HG02610 (cell line): ENCODE measurements around the gene ZNF609.

ENCODE experiments used
- ATAC-seq: cut with Tn5 transposase; IDR thresholded peaks from one replicate; pipeline ENCODE4 v1.9.1; 2021; ENCODE audit warnings: mild to moderate bottlenecking, moderate library complexity; ENCODE audit not compliant: unreplicated experiment

Gene ZNF609

DNA sequence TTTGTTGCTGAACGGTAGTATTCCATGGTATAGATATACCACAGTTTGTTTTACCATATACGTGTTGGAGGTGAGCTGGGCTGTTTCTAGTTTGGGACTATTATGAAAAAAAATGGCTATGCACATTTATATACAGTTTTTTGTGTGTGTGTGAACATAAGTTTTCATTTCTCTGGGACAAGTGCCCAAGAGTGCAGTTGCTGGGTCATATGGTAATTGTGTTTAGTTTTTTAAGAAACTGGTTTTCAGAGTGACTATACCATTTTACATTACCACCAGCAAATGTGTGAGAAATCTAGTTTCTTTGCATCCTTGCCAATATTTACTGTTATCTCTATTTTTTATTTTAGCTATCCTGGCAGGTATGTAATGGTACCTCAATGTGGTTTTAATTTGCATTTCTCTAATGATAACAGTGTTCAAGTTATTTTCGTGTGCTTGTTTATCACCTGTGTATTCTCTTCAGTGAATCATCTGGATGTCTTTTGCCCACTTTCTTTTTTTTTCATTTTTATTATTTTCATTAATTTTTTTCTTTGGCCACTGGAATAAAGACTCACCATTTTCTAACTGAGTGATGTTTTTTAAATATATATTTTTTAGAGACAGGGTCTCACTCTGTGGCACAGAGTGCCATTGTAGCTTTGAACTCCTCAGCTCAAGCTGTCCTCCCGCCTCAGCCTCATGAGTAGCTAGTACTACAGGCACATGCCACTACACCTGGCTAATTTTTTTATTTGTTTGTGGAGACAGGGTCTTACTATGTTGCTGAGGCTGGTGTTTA lies 75.3 kb downstream of the ZNF609 start:
- no peak for ATAC-seq

DNA sequence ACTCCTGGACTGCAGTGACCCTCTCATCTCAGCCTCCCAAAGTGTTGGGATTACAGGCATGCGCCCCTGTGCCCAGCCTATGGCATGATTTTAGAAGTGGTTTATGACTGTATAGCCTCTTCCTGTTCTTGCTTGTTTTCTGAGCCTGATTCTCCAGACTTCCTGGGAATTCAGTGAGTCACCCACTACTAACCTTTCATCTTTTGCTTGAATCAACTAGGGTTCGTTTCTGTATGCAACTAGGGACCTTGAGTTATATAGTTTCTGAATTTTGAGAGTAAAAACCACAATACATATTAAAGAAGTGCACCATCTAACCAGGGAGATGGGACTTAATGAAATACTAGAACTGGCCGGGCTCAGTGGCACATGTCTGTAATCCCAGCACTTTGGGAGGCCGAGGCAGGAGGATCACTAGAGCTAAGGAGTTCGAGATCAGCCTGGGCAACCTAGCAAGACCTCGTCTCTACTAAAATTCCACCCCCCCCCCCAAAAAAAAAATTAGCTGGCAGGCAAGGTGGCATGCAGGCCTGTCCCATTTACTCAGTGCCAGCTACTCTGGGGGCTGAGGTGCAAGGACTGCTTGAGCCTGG lies 76.0 kb downstream of the ZNF609 start:
- no peak for ATAC-seq

DNA sequence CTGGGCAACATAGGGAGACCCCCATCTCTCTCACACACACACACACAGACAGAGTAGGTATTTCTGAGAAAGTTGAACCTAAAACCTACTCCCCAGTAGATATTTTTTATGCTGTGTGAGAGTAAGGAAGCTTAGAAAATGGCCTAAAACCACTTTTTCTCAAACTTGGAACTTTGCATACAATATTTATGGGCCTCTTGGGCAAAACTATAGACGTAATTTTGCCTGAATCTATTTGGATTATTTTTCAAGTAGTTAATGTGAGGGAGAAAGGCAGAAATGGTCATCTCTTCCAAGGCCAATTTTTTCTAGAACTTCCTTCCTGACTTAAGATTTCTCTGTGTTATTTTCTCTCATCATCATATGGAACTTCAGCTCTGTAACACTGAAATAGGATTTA lies 81.7 kb downstream of the ZNF609 start:
- no peak for ATAC-seq

DNA sequence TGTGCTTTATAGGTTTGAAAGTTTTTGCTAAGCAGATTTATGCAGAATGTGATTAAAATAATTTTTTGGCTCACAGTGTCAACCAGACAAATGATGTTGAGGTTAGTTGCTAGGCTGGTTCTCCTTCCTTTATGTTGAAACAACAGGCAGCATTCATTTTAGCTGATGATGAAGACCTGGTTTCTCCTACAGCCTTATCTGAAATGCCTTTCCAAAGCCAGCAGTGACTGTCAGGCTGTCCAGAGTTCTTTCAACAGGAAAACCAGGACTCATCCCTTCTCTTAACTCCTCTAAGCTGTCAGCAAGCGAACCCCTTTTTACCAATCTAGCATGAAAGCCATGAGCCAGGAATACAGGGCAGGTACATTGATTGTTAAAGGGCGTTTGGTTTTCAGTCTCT lies 84.1 kb downstream of the ZNF609 start:
- ATAC-seq, result no peak

GRCh38 chr15:64547275-64547674 lies 86.9 kb downstream of the ZNF609 start:
- no peak for ATAC-seq

DNA sequence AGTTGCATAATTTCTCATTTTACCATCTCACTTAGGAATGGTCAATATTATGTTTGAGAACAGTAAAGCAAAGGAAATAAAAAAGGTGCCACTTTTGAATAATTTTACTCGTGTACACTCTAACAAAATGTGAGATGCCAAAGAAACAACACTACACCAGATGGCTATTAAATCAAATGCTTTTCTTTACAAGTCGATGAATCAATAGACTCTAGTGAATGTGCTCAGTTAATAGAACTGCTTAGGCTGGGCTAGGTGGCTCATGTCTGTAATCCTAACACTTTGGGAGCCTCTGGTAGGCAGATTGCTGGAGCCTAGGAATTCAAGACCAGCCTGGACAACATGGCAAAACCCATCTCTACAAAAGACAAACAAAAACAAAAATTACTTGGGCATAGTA lies 87.9 kb downstream of the ZNF609 start:
- no peak for ATAC-seq

- no peak for ATAC-seq
These were observed 89.5 kb downstream of the ZNF609 start for GRCh38 chr15:64549860-64550259.

- no peak for ATAC-seq
These were observed 92.0 kb downstream of the ZNF609 start for GRCh38 chr15:64552281-64552948.

DNA sequence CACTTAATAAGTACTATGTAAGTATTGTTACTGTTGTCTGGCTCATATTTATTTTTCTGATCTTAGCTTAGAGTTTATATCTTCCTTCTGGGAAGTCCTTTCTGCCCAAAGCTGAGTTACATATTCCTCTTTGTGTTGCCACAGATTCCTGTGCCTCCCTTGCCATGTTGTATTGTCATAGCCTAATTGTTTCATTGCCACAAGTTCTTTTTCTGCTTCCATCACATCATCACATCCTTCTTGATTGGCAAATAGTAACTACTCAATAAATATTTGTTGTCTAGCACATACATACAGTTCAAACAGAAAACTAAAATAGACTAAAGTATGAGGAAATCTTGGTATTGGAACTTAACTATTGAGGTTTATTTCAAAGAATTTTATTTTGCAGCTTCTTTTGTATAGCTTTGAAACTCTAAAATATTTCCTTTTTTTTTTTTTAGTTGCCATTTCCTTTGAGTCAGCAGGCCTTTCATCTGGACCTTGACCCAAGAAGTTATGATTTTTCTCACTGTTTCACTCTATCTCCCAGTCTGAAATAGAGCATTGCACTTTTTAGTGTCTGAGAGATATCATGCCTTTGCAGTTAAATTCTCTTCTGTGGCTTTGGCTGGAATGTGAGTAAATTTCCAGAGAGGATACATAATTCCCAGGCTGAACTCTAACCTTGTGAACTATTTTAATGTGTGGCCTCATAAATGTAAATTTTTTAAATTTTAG lies 98.2 kb downstream of the ZNF609 start:
- no peak for ATAC-seq

DNA sequence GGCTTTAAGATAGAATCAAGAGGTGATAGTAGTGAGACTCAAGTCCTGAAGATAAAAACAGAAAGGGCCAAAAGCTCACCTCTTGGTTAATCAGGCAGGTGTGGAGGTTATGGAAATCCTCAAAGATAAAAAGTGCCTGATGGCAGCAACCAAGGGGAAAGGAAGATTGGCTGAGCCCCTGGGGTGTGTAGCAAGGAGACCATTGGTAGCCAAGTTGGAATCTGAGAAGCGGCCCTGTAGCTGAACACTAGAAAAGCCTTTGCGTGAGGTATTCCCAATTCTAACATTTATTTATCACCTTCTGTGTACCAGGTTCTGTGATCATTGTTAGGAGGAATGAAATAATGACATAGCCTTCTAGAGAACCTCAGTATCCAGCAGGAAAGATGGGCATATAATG lies 98.9 kb downstream of the ZNF609 start:
- no peak for ATAC-seq

DNA sequence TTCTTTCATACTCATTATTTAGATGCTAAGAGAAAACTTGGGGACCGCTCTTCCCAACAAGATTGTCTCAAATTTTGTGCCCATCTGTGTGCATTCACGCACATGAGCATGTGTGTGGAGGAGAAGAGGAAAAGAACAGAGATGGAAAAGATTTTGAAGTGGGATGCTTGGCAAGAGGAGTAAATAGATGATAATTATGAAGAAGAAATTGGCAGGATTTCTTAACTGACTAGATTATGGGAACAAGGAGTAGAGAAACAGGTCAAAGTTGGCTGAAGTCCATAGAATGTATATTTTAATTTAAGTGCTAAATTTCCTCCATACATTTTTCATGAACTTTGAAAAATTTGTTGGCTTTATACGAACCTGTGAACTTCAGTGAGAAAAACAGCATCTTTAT lies 100.1 kb downstream of the ZNF609 start:
- no peak for ATAC-seq

DNA sequence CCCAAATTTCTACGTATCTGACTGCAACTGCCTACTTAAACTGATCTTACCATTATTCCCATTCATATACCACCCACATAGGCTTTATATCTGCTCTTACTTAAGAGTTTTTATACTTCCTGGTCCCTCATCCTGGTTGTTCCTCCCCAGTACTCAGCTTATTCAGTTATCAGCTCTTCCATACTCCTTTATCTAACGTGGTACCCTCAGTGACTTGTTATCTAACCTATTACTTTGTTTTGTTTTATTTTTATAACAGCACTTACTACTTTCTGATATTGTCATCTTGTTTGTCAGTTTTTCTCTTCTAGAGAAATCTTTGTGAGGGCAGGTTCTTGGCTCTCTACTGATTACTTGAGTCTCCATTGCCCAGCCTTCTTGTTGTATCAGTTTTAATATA lies 100.6 kb downstream of the ZNF609 start:
- ATAC-seq, result no peak

GRCh38 chr15:64562003-64562640 lies 101.7 kb downstream of the ZNF609 start:
- no peak for ATAC-seq

GRCh38 chr15:64566102-64566501 lies 105.7 kb downstream of the ZNF609 start:
- no peak for ATAC-seq

DNA sequence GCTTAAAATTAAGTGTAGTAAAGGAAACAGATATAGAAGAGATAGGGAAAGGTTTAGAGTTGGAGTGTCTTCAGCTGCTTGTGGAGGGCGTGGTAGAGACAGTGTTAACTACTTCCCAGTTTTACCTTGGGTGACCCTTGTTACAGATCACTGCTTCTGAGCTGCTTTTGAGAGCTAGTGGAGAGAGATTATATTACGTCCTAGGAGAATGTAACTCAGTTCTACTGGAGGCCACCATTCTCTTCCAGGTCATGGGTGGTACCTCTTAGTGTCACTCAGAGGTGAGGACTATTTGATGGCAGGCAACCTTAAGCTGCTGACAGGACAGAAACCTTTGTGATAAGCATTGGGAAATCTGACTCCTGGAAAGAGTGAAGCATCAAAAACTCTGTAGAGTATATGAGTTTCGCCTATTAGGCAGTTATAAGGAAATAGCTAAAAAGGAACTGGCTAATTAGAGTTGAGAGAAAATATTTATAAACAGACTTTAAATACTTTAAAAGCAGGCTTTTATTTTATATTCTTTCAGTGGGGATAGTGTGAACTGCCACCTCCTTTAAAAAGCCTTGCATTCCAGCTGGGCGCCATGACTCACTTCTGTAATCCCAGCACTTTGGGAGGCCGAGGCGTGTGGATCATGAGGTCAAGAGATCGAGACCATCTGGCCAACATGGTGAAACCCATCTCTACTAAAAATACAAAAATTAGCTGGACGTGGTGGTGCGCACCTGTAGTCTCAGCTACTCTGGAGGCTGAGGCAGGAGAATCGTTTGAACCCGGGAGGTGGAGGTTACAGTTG lies 106.5 kb downstream of the ZNF609 start:
- no peak for ATAC-seq

- no peak for ATAC-seq
These were observed 108.4 kb downstream of the ZNF609 start for GRCh38 chr15:64568765-64569164.

DNA sequence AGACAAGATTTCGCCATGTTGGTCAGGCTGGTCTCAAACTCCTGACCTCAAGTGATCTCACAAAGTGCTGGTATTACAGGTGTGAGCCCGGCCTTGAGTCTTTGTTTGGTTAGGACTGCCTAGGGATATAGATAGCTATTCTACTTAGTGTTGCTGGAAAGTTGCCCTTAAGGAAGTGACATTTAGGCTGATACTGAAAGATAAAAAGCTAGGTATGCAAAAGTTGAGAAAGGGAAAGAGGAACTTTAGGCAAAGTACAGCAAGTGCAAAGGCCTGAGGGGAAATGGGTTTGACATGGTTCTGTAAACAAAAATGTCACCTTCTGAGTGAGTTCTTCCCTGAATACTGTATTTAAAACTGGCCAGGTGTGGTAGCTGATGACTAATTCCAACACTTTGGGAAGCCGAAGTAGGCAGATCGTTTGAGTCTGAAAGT lies 111.5 kb downstream of the ZNF609 start:
- ATAC-seq, result peak; percentile 79

DNA sequence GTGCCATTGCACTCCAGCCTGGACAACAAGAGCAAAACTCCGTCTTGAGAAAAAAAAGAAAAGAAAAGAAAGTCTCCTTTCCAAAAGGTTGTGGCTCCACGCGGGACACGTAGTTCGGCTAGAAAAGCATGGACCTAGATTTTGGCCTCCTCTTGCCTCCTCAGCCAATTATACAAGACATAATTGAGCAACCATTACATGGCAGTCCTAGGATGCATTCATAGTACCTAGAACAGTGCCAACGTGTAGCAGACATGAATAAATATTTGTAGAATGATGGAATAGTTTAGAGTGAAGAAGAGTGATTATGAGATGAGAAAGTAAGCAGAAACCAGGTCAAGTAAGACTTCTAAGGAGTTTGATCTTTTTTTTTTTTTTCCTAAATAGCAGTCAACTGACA lies 112.5 kb downstream of the ZNF609 start:
- no peak for ATAC-seq

DNA sequence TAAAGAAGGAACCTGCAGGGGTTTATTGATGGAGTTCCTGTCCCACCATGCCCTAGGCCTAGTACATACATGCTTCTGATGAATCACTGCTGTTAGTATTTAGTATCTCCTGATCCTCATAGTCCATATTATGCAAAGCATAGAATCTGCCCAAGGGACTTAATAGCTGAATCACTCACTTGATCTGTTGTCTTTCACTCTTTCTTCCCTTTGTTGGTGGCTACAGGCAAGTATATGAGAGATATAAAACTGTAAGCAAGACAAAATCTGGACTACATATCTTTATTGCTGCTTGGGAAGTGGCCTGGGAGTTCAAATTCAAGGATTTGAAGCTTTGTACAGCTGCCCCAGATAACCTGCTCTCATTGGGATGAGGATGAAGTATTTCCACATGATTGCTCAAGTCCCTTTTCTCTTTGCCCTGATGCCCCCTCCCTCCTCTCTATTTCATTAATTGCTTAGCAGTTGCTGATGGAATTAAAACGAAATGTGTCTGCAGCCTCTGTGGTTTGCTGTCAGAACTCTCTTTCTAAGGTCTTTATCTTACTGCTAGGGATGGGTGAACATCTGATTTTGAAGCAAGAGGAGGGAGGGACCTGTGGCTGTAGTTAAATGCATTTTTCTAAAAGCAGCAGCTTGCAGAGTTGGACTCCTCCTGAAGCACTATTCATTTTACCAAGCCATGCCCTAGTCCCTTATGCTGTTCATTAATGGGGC lies 114.1 kb downstream of the ZNF609 start:
- no peak for ATAC-seq
